ENCODE results near the gene NCKIPSD.

DNA sequence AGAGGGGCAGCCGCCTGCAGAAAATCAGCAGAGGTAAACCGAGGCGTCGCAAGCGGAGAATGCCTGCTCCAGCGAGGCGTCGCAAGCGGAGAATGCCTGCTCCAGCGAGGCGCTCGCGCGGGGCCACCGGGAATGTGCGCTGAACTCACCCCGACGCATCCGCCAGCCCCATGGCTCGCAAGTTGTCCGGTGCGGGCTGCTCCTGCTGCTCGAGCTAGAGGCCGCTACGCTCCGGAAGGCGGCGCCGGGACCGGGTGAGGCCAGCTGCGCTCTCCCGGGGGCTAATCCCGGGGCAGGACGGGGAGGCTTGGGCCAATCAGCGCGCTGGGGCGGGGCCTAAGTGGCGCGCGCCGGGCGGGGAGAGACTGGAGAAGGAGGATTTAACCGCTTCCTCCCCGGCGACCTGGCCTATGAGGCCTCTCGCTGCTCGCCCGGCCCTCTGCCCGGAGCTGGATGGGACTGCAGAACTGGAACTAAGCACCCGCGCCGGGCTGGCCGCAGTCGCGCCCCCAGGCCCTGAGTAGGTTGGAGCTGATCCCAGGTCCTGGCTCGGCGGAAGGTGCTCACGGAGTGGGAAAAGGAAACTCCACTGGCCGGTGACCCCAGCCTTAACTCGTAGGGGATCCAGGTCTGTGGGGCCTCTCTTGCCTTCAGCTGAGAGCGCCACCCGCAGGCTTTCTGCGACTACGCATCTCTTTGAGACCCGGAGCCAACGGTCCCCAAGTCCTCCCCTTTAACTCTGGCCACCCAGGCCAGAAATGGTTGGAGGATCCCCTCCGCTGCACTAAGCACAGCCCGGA, 50.3 kb downstream of the NCKIPSD start, which contains the start of gene SLC26A6:
- TF ChIP-seq CTCF (IDR thresholded peaks at IDR 0.05; ENCODE audit: insufficient read depth, low read depth, low read length) (peak; percentile 36), EZH2 (IDR thresholded peaks at IDR 0.05; ENCODE audit: insufficient read depth, low read length) (no peak)

Data from astrocyte (in vitro differentiated cells and primary cell).